HL-60/S4 treated with retinoic acid at 250 ng/mL for 4 days and 3 days (cell line): ENCODE measurements around the gene PSMD12.
"Not testable (repeated sequence)": the region's sequence is repeated elsewhere in the genome, so short reads cannot be mapped to it uniquely, and the experiment has no call there.

Experiments
- in situ Hi-C: fragments of 300-500 bp; cut with MboI; formaldehyde crosslinking; loops from 2 replicates; pipeline ENCODE4 v1.7.0; 2022; ENCODE audit warnings: low sequenced_read_pairs

PSMD12 gene

GRCh38 chr17:67366193-67367157 lies at the start of gene PSMD12:
TSS of gene PSMD12 (minus strand) at chr17:67366577. CDS start at chr17:67366519, 58 bp downstream.
- in situ Hi-C loops = no loop called here

- in situ Hi-C loops = no loop called here
Measured at GRCh38 chr17:67415291-67415690, 48.9 kb upstream of the PSMD12 start.

GRCh38 chr17:67414559-67414958 lies 48.2 kb upstream of the PSMD12 start:
- in situ Hi-C loops = no loop called here

GRCh38 chr17:67414130-67414529 lies 47.8 kb upstream of the PSMD12 start:
- in situ Hi-C loops = no loop called here

- in situ Hi-C loops = no loop called here
Measured at GRCh38 chr17:67413388-67413787, 47.0 kb upstream of the PSMD12 start.

- in situ Hi-C loops = no loop called here
Measured at GRCh38 chr17:67412941-67413340, 46.6 kb upstream of the PSMD12 start.

- in situ Hi-C loops = no loop called here
Measured at GRCh38 chr17:67412032-67412431, 45.7 kb upstream of the PSMD12 start.

GRCh38 chr17:67411397-67411796 lies 45.0 kb upstream of the PSMD12 start:
- in situ Hi-C loops = no loop called here

- in situ Hi-C loops = not testable (repeated sequence)
Measured at GRCh38 chr17:67408455-67408830, 42.1 kb upstream of the PSMD12 start.

GRCh38 chr17:67403483-67403882 lies 37.1 kb upstream of the PSMD12 start:
- in situ Hi-C loops = no loop called here

- in situ Hi-C loops = no loop called here
Measured at GRCh38 chr17:67403065-67403464, 36.7 kb upstream of the PSMD12 start.

GRCh38 chr17:67401598-67402504 lies 35.5 kb upstream of the PSMD12 start:
- in situ Hi-C loops = no loop called here

- in situ Hi-C loops = no loop called here
Measured at GRCh38 chr17:67401106-67401505, 34.7 kb upstream of the PSMD12 start.

- in situ Hi-C loops = no loop called here
Measured at GRCh38 chr17:67400193-67400592, 33.8 kb upstream of the PSMD12 start.

- in situ Hi-C loops = no loop called here
Measured at GRCh38 chr17:67399676-67400075, 33.3 kb upstream of the PSMD12 start.

- in situ Hi-C loops = no loop called here
Measured at GRCh38 chr17:67393809-67394397, 27.5 kb upstream of the PSMD12 start.

GRCh38 chr17:67392111-67392510 lies 25.7 kb upstream of the PSMD12 start:
- in situ Hi-C loops = no loop called here

- in situ Hi-C loops = no loop called here
Measured at GRCh38 chr17:67390646-67391361, 24.4 kb upstream of the PSMD12 start.

- in situ Hi-C loops = no loop called here
Measured at GRCh38 chr17:67390006-67390645, 23.7 kb upstream of the PSMD12 start.

- in situ Hi-C loops = no loop called here
Measured at GRCh38 chr17:67388986-67389385, 22.6 kb upstream of the PSMD12 start.
